Endothelial cell of umbilical vein (primary cell): Measurements from ENCODE around the gene MAST4. TPM values are rescaled to one million over a fixed set of nuclear protein-coding genes. Genes with fewer than 3 reads are reported as not detected.

ENCODE experiments used
- BruUV-seq: library from RNA; stranded (reverse); fragments of 400-500 nt; replicated peaks from 2 replicates; lab custom pipeline; 2021; lab: Mats Ljungman, UMichigan
- CTCF ChIA-PET: fragments of 300-600, 350-600 bp; sonication (Branson Sonifier 250); formaldehyde crosslinking; loops from one replicate; lab custom pipeline; 2021; ENCODE audit warnings: antibody characterized with exemption, inconsistent platforms; lab: Charles Lee
- POLR2A ChIA-PET: fragments of 300-600, 350-600 bp; sonication (Branson Sonifier 250); formaldehyde crosslinking; loops from one replicate; lab custom pipeline; 2021; ENCODE audit warnings: antibody characterized with exemption, inconsistent platforms; lab: Charles Lee
- DNase-seq: peaks from one replicate; pipeline ENCODE4 v3.0.0-alpha.2; 2011; ENCODE audit warnings: low read depth, low spot score
- FAIRE-seq: peaks from 2 replicates; lab custom pipeline; 2011; peaks lifted over from hg19 to GRCh38; lab: Jason Lieb, UNC
- H2AFZ ChIP-seq: 2 replicates; pipeline ENCODE4 v1.6.0; 2012; ENCODE audit warnings: low read depth, low read length, control low read depth, inconsistent platforms
- H3K27ac ChIP-seq: 2 replicates; pipeline ENCODE4 v1.5.1; 2011; ENCODE audit warnings: low read depth, mild to moderate bottlenecking, control low read depth, low read length, moderate library complexity; ENCODE audit not compliant: insufficient read depth
- H3K27me3 ChIP-seq, 2 experiments: 2 replicates each; pipeline versions ENCODE4 v1.6.0 to v1.6.1; 2011; ENCODE audit warnings: low read length in 2 of 2, mixed read lengths in 1 of 2; ENCODE audit not compliant: control insufficient read depth in 2 of 2, insufficient read depth in 2 of 2
- H3K36me3 ChIP-seq, 2 experiments: 2 replicates in 1 of 2; 3 replicates in 1 of 2; pipeline ENCODE4 v1.5.1; 2011; ENCODE audit warnings: low read length in 2 of 2, mild to moderate bottlenecking in 1 of 2, moderate library complexity in 1 of 2; ENCODE audit not compliant: control insufficient read depth in 2 of 2, insufficient read depth in 2 of 2; ENCODE audit errors: extremely low read depth in 1 of 2
- H3K4me1 ChIP-seq: 3 replicates; pipeline ENCODE4 v1.5.1; 2011; ENCODE audit warnings: mild to moderate bottlenecking, low read length; ENCODE audit not compliant: control insufficient read depth, insufficient read depth; ENCODE audit errors: extremely low read depth
- H3K4me2 ChIP-seq: 2 replicates; pipeline ENCODE4 v1.6.1; 2011; ENCODE audit warnings: low read length, control low read depth, mixed read lengths; ENCODE audit not compliant: insufficient read depth
- H3K4me3 ChIP-seq, 3 experiments: fragments of 200-600 bp in 1 of 3; sonication (generic), shearing (Covaris generic) in 1 of 3; replicated peaks in 1 of 3; 2 replicates each; pipeline ENCODE4 v1.5.1; 2011 to 2016; ENCODE audit warnings: control low read depth in 3 of 3, low read length in 3 of 3, mild to moderate bottlenecking in 2 of 3, inconsistent platforms in 1 of 3, low read depth in 1 of 3, moderate library complexity in 1 of 3; ENCODE audit not compliant: insufficient read depth in 1 of 3
- H3K79me2 ChIP-seq: 2 replicates; pipeline ENCODE4 v1.6.0; 2012; ENCODE audit warnings: low read length, inconsistent platforms; ENCODE audit not compliant: control insufficient read depth, insufficient read depth
- H3K9ac ChIP-seq: replicated peaks from 2 replicates; pipeline ENCODE3; 2011; ENCODE audit warnings: low read length, control low read depth; ENCODE audit not compliant: insufficient read depth; ENCODE audit errors: extremely low read depth
- H3K9me1 ChIP-seq: replicated peaks from 3 replicates; pipeline ENCODE4 v1.6.0; 2011; ENCODE audit warnings: mild to moderate bottlenecking, low read length; ENCODE audit not compliant: control insufficient read depth, insufficient read depth; ENCODE audit errors: extremely low read depth
- H3K9me3 ChIP-seq: replicated peaks from 2 replicates; pipeline ENCODE4 v1.5.1; 2012; ENCODE audit warnings: low read length, inconsistent platforms; ENCODE audit not compliant: control insufficient read depth, insufficient read depth
- H4K20me1 ChIP-seq: replicated peaks from 2 replicates; pipeline ENCODE3; 2011; ENCODE audit warnings: mild to moderate bottlenecking, low read length; ENCODE audit not compliant: control insufficient read depth, insufficient read depth; ENCODE audit errors: extremely low read depth
- CTCF ChIP-seq, 2 donors: IDR thresholded peaks; 1 replicate in 1 of 2; 2 replicates in 1 of 2; pipeline ENCODE4 v1.5.1; 2011; ENCODE audit warnings: low read length in 2 of 2, mild to moderate bottlenecking in 2 of 2, moderate library complexity in 2 of 2, control low read depth in 1 of 2, inconsistent platforms in 1 of 2, low read depth in 1 of 2; ENCODE audit not compliant: insufficient read depth in 1 of 2; ENCODE audit errors: extremely low read depth in 1 of 2
- EZH2 ChIP-seq: IDR thresholded peaks from 2 replicates; pipeline ENCODE4 v1.6.1; 2012; ENCODE audit warnings: borderline replicate concordance, low read depth, mild to moderate bottlenecking, moderate library complexity, low read length, inconsistent platforms; ENCODE audit not compliant: severe bottlenecking
- FOS ChIP-seq: IDR thresholded peaks from 2 replicates; pipeline ENCODE4 v1.6.1; 2011; ENCODE audit warnings: mild to moderate bottlenecking, low read length, moderate library complexity, borderline replicate concordance; ENCODE audit not compliant: insufficient read depth
- GATA2 ChIP-seq: IDR thresholded peaks from 2 replicates; pipeline ENCODE4 v1.7.0; 2011; ENCODE audit warnings: low read depth, mild to moderate bottlenecking, moderate library complexity, mixed read lengths, low read length; ENCODE audit not compliant: insufficient read length, insufficient read depth
- JUN ChIP-seq: IDR thresholded peaks from 2 replicates; pipeline ENCODE4 v1.6.1; 2011; ENCODE audit warnings: borderline replicate concordance, low read depth; ENCODE audit not compliant: insufficient read length, insufficient read depth
- MYC ChIP-seq: IDR thresholded peaks from one replicate; pipeline ENCODE4 v1.6.1; 2011; ENCODE audit warnings: mild to moderate bottlenecking, low read depth, low read length
- POLR2A ChIP-seq: IDR thresholded peaks from 2 replicates; pipeline ENCODE4 v1.6.1; 2012; ENCODE audit warnings: low read depth, mild to moderate bottlenecking, control low read depth, low read length
- POLR2AphosphoS5 ChIP-seq: IDR thresholded peaks from 2 replicates; pipeline ENCODE4 v1.6.1; 2012; ENCODE audit warnings: low read depth, mild to moderate bottlenecking, control low read depth, low read length, moderate library complexity; ENCODE audit not compliant: insufficient read depth
- dilution Hi-C: fragments of 300-500 bp; cut with MboI; formaldehyde crosslinking; loops from one replicate; pipeline ENCODE4 v1.15.0; 2019; ENCODE audit warnings: low sequenced_read_pairs; ENCODE audit not compliant: extremely low pct_ligation_motif_present
- intact Hi-C: fragments of 100-400 bp; cut with micrococcal nuclease; formaldehyde crosslinking; loops from one replicate; pipeline ENCODE4 v1.10.0; 2022
- polyA plus RNA-seq, 4 experiments: library from polyadenylated mRNA; depleted of rRNA in 3 of 4; stranded (reverse) in 3 of 4; unstranded in 1 of 4; fragments of >200 nt; gene quantifications; 2 replicates each; pipeline versions ENCODE4 v1.2.1 to v1.2.3, GENCODE V29; 2011 to 2012; ENCODE audit warnings: missing spikeins in 1 of 4
- total RNA-seq: library from RNA; stranded (reverse); gene quantifications from 2 replicates; pipeline ENCODE4 v1.2.3, GENCODE V29; 2021
- TF ChIP-seq, protein P1 (sequence below): IDR thresholded peaks from 2 replicates; pipeline ENCODE4 v1.6.1; 2011; ENCODE audit not compliant: insufficient read depth, insufficient read length

Gene MAST4
- total and polyA plus RNA-seq, 2 donors (not counting 3 experiments of a cell fraction or from before 2014, with no cell fraction given) = 40.2 to 116 TPM

GRCh38 chr5:66812291-66812690 lies 216.1 kb downstream of the MAST4 start:
- Histone ChIP-seq H4K20me1 (no peaks in the 10 kb centered on the region), H3K27ac (no peak overlapping the region), H3K4me2 (no peak overlapping the region), H3K27me3 (peaks cover 0 to 2% of the 10 kb centered on the region in 2 experiments), H3K36me3 (no peaks in the 10 kb centered on the region), H3K79me2 (no peaks in the 10 kb centered on the region), H3K9ac (no peak overlapping the region), H3K9me3 (no peaks in the 10 kb centered on the region), H2AFZ (no peak overlapping the region), H3K4me1 (no peaks in the 10 kb centered on the region), H3K9me1 (no peaks in the 10 kb centered on the region), H3K4me3 (no peak overlapping the region)
- intact Hi-C loops = no loop called here
- BruUV-seq = no TSS peak
- DNase-seq (no peak), FAIRE-seq (no peak)
- no peak for TF ChIP-seq POLR2A
- TF ChIP-seq CTCF (IDR thresholded peaks at IDR 0.05; ENCODE audit: extremely low read depth in 1 of 2, insufficient read depth in 1 of 2, low read depth in 1 of 2, low read length in 2 of 2) = no peak
- no peak for TF ChIP-seq FOS
- no peak for TF ChIP-seq EZH2
- TF ChIP-seq GATA2 = no peak
- no peak for TF ChIP-seq POLR2AphosphoS5
- no peak for TF ChIP-seq JUN
- TF ChIP-seq MYC = no peak
- TF ChIP-seq, protein P1, sequence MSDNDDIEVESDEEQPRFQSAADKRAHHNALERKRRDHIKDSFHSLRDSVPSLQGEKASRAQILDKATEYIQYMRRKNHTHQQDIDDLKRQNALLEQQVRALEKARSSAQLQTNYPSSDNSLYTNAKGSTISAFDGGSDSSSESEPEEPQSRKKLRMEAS = no peak
- ChIA-PET CTCF (interaction anchor here (1.0 to 10.9 kb wide), 4 partner anchors 9 to 51 kb away, joined by 3 to 130 read pairs (median 64); no protein-coding TSS in a partner anchor), POLR2A (no interaction called here)
- dilution Hi-C loops = no loop called here
